NCI-H2196 (cell line): Measurements from ENCODE around the gene DPH7.
"Not testable (repeated sequence)": the region's sequence is repeated elsewhere in the genome, so short reads cannot be mapped to it uniquely, and the experiment has no call there.

ENCODE experiments used
- DNase-seq: peaks from one replicate; lab custom pipeline; 2025; ENCODE audit not compliant: unreplicated experiment; lab: John Stamatoyannopoulos, UW

DPH7 gene

DNA sequence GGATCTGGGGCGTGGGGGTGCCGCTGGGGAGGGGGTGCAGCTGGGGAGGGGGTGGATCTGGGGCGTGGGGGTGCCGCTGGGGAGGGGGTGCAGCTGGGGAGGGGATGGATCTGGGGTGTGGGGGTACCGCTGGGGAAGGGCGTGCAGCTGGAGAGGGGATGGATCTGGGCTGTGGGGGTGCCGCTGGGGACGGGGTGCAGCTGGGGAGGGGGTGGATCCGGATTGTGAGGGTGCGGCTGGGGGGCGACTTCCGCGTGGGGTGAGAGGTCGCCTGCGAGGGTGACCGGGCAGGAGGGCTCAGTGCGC lies 27.8 kb downstream of the DPH7 start:
- not testable (repeated sequence) for DNase-seq

DNA sequence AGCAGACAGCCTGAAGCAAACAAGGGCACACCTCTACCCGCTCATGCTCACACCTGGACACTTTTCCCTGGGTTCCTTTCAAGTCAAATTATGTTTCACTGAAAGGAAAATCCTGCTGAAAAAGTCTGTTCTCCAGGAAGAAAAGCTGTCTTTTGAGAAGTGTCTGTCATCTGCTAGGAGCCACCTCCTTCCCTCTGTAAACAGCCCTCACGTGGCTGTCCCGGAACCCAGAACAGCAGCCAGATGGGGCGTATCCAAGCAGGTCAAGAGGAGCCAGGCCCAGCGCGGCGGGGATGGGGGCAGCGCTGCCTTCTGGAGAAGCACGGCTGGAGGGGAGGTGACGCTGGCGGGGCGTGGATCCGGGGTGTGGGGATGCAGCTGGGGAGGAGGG lies 28.5 kb downstream of the DPH7 start, which contains the start of gene PNPLA7:
Gene PNPLA7, minus strand, starts transcription at position 172 of the 391 bp plus-strand sequence. CDS start 205 bp downstream, outside the sequence.
- peak; percentile 94 for DNase-seq

GRCh38 chr9:137547687-137548543 lies 30.8 kb downstream of the DPH7 start:
- no peak for DNase-seq

GRCh38 chr9:137545123-137545522 lies 33.6 kb downstream of the DPH7 start:
- no peak for DNase-seq

GRCh38 chr9:137544176-137544760 lies 34.5 kb downstream of the DPH7 start:
- DNase-seq: no peak

DNA sequence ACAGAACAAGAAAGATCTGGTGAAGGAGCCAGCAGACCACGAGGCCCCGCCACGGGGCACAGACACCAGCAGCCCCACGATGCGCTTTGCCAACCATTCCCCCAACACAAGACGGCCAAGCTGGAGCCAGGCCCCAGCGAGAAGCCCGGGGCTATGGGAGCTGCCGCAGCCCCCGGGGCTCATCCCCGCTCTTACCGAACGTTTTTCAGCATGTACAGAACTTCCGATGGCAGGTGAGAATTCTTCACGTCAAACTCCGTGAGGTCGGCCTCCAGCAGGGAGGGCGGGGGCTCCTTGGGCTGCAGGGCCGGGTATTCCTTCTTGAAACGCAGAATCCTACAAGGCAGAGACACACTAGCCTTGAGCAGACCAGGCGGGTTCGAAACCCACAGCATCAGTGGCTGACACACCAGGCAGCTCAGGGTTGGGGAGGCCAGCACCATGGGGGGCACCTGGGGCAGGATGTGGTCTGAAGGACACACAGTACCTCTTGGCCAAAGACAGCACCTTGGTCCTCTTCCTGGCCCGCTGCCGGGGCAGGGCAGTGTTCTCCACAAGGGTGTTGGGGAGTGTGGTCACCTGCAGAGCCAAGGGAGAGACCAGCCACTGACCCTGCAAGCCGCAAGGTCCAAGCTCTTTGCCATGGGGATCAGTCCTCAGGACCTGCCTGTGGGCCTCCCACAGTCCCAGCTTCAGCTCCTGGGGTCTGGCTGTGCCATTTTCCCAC lies 35.3 kb downstream of the DPH7 start:
- no peak for DNase-seq

- DNase-seq: no peak
Measured at GRCh38 chr9:137542486-137542885, 36.2 kb downstream of the DPH7 start.

- DNase-seq: no peak
Measured at GRCh38 chr9:137540536-137540935, 38.2 kb downstream of the DPH7 start.

- DNase-seq: no peak
Measured at GRCh38 chr9:137538058-137538457, 40.7 kb downstream of the DPH7 start.

DNA sequence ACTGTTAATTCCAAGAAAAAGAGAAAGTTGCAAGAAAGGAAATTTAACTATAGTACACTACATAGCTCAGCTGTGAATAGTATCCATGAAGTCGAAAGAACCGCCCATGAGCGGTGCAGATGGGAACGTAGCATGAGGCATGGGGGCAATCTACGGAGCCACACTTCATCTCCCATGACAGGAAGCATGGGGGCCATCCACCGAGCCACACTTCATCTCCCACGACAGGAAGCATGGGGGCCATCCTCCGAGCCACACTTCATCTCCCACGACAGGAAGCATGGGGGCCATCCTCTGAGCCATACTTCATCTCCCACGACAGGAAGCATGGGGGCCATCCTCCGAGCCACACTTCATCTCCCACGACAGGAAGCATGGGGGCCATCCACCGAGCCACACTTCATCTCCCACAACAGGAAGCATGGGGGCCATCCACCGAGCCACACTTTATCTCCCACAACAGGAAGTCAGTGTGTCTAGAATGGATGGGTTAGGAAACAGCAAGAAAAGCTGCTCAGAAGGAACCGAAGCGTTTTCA lies 42.1 kb downstream of the DPH7 start:
- DNase-seq: not testable (repeated sequence)

GRCh38 chr9:137535120-137535428 lies 43.7 kb downstream of the DPH7 start:
- no peak for DNase-seq

DNA sequence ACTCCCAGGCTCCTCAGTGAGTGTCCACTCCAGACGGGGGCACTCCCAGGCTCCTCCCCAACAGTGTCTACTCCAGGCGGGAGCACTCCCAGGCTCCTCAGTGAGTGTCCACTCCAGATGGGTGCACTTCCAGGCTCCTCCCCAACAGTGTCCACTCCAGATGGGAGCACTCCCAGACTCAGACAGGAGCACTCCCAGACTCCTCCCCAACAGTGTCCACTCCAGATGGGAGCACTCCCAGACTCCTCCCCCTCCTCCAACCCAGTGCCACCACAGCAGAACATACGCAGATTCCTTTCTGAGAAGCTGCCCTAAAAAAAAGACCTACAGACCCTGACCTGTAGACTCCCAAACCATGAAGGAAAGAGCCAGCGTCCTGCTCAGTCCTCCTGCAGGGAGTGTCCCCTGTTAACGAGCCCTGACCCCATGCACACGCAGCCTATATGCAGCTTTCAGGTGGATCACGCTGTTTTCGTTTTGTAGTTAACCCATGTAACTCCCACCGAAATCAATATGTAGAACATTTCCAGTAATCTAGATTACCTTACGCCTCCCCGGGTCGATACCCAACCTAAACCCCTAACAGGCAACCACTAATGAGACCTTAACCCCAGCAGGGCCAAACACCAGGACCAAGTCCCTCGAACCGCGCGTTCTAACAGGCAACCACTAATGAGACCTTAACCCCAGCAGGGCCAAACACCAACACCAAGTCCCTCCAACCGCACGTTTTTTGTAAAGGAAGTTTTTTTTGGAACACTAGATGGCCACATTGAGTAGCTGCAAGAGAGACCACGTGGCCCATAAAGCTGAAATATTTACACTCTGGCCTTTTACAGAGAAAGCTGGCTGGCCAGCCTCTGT lies 44.2 kb downstream of the DPH7 start:
- peak; percentile 84 for DNase-seq

DNA sequence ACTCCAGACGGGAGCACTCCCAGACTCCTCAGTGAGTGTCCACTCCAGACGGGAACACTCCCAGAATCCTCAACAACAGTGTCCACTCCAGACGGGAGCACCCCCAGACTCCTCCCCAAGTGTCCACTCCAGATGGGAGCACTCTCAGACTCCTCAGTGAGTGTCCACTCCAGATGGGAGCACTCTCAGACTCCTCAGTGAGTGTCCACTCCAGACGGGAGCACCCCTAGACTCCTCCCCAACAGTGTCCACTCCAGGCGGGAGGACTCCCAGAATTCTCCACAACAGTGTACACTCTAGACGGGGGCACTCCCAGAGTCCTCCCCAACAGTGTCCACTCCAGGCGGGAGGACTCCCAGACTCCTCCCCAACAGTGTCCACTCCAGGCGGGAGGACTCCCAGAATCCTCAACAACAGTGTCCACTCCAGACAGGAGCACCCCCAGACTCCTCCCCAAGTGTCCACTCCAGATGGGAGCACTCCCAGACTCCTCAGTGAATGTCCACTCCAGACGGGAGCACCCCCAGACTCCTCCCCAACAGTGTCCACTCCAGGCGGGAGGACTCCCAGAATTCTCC lies 45.7 kb downstream of the DPH7 start:
- not testable (repeated sequence) for DNase-seq

GRCh38 chr9:137531099-137531765 lies 47.5 kb downstream of the DPH7 start:
- DNase-seq: no peak

GRCh38 chr9:137530331-137530730 lies 48.4 kb downstream of the DPH7 start:
- DNase-seq: no peak

DNA sequence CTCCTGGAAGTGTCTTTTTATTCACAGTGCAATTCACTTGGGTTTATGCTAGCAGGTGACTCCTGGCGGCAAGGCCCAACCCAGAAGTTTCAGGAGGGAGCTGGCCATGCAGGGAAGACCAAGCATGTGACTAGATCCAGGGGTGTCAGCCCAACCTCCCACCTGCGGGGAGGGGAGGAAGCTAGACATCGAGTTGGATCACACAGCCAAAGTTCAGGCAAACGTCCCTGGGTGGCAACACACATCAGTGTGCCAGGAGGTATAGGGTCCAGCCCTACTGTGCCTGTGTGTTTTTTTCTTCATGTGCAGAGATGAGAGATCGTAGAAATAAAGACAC lies 53.8 kb downstream of the DPH7 start:
- no peak for DNase-seq

DNA sequence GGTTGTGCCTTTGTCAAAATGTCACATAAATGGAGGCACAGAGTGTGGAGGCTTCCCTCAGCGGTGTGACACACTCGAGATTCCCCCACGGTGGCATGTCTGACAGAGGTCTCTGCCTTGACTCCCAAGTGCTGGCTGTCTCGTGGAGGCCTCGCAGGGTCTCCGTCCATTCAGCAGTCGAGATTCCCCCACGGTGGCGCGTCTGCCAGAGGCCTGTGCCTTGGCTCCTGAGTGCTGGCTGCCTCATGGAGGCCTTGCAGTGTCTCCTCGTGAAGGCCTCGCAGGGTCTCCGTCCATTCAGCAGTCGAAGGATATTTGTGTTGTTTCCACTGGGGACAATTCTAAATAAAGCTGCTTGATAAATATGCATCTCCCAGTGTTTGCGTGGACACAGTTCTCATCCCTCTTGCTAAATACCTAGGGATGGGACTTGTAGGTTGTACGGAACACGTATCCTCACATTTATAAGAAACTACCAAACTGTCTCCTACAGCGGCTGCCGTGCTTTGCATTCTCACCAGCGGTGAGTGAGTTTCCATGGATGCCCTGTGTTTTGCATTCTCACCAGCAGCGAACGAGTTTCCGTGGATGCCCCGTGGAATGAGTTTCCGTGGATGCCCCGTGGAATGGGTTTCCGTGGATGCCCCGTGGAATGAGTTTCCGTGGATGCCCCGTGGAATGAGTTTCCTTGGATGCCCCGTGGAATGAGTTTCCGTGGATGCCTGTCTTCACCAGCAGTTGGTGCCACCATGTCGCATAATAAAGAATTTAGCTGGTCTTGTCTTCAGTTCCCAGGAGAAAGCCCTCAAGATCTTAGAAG lies 54.4 kb downstream of the DPH7 start:
- DNase-seq: no peak

- no peak for DNase-seq
Measured at GRCh38 chr9:137522746-137523455, 55.8 kb downstream of the DPH7 start.
